ENCODE data around the gene NRTN. TPM values are rescaled to one million over a fixed set of nuclear protein-coding genes. Genes with fewer than 3 reads are reported as not detected.

NRTN gene
- total and polyA plus RNA-seq, 2 of the 4 experiments (the other 2 are of a cell fraction), result 0.17 to 0.18 TPM

DNA sequence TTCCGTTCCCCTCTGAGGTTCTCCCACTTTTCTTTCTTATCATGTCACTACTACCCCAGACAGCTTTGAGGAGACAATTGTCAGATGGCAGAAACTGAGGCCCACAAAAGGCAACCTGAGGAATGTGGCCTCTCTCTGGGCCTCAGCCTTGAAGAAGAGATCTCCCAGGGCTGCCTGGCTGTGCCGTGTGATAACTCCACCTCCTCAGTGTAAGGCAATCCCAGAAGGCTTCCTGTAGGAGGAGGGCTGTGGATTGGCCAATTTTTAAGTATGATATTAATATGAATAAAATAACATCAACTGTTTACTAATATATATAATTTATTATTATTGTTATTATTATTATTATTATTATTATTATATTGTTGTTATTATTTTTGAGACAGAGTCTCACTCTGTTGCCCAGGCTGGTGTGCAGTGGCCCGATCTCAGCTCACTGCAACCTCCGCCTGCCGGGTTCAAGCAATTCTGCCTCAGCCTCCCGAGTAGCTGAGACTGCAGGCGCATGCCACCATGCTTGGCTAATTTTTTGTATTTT, 9.4 kb upstream of the NRTN start:
- no peak overlapping the region for H2AK5ac ChIP-seq (ENCODE audit: low read depth, low read length)
- no peaks in the 10 kb centered on the region for H3K36me3 ChIP-seq (ENCODE audit: control insufficient read depth, insufficient read depth, low read length)
- H3K27me3 ChIP-seq (ENCODE audit: control insufficient read depth, insufficient read depth, low read length), result peaks cover 11% of the 10 kb centered on the region; the same call in 1 of the 2 replicates
- H3K9me3 ChIP-seq (ENCODE audit: control insufficient read depth, insufficient read depth, low read length), result no peaks in the 10 kb centered on the region
- no peak overlapping the region for H3K56ac ChIP-seq (ENCODE audit: extremely low read depth, insufficient read depth, low read length)
- no peaks in the 10 kb centered on the region; the same call in 1 of the 2 replicates for H3K4me1 ChIP-seq (ENCODE audit: control insufficient read depth, insufficient read depth, low read length)
- DNase-seq (no peak), ATAC-seq (ENCODE audit: low read depth) (no peak)
- WGBS, 2 experiments (ENCODE audit: extremely low coverage in 2 of 2, insufficient read length in 1 of 2), result 92% methylated on average over 4 of the region's 7 CpGs; no CpG with 5 or more reads in 1 of the 2 experiments
- H2AK9ac ChIP-seq (replicated peaks; ENCODE audit: low read depth, low read length, poor library complexity), result no peak overlapping the region
- no TSS peak for BruUV-seq (replicated peaks)
- H3K9ac ChIP-seq (ENCODE audit: low read depth, low read length), result no peak overlapping the region
- H2BK120ac ChIP-seq (ENCODE audit: low read depth, low read length), result no peak overlapping the region
- H4K20me1 ChIP-seq (ENCODE audit: insufficient read depth, low read length), result no peaks in the 10 kb centered on the region
- CTCF ChIA-PET, result interaction anchor here (2.6 kb wide), 1 partner anchor 8 kb away, joined by 8 read pairs; no protein-coding TSS in a partner anchor
- intact Hi-C loops (cut with micrococcal nuclease) (loop anchor here (10.0 kb wide), 1 partner anchor 659 kb away; the partner anchor contains the start of gene SLC25A23), dilution Hi-C loops (cut with HindIII; ENCODE audit: low sequenced_read_pairs, unreplicated experiment) (no loop called here), in situ Hi-C loops (cut with MboI; ENCODE audit: low sequenced_read_pairs) (no loop called here)
- H3K27ac ChIP-seq (ENCODE audit: insufficient read depth, low read length), result no peak overlapping the region
- no peak overlapping the region for H2AFZ ChIP-seq (replicated peaks; ENCODE audit: low read length, poor library complexity)
- TF ChIP-seq BHLHE40 (IDR thresholded peaks at IDR 0.05; ENCODE audit: low read depth, low read length) (no peak), FOS (IDR thresholded peaks at IDR 0.05; ENCODE audit: low read depth, low read length) (no peak), MAFK (IDR thresholded peaks at IDR 0.05; ENCODE audit: low read depth, low read length) (no peak), MAZ (IDR thresholded peaks at IDR 0.05; ENCODE audit: borderline replicate concordance, low read depth, low read length) (no peak), RCOR1 (IDR thresholded peaks at IDR 0.05; ENCODE audit: insufficient replicate concordance, low read length) (no peak), SMC3 (IDR thresholded peaks at IDR 0.05; ENCODE audit: low read depth, low read length) (no peak), RFX5 (IDR thresholded peaks at IDR 0.05; ENCODE audit: low read depth, low read length) (no peak), MXI1 (IDR thresholded peaks at IDR 0.05; ENCODE audit: borderline replicate concordance, low read depth, low read length) (no peak)
- no peak overlapping the region for H4K91ac ChIP-seq (ENCODE audit: insufficient read depth, low read depth, low read length)
- H2BK20ac ChIP-seq (ENCODE audit: low read depth, low read length), result no peak overlapping the region
- H3K18ac ChIP-seq (ENCODE audit: low read depth, low read length), result no peak overlapping the region
- no peaks in the 10 kb centered on the region; a peak in 1 of 4 replicates for H3K79me1 ChIP-seq (ENCODE audit: low read depth in 1 of 2, low read length in 2 of 2)
- no peak overlapping the region for H3K14ac ChIP-seq (replicated peaks; ENCODE audit: low read depth, low read length)
- H3K4ac ChIP-seq (ENCODE audit: low read depth, low read length), result no peak overlapping the region
- H3K23ac ChIP-seq (ENCODE audit: low read depth, low read length), result no peak overlapping the region
- no peak overlapping the region for H3K4me3 ChIP-seq (ENCODE audit: insufficient read depth, low read depth, low read length)
- no peak overlapping the region for H3K4me2 ChIP-seq (ENCODE audit: low read depth, low read length)
- H3K9me1 ChIP-seq (ENCODE audit: insufficient read depth, low read length), result no peaks in the 10 kb centered on the region
- no peak overlapping the region for H4K5ac ChIP-seq (ENCODE audit: low read depth, low read length)
- H2BK5ac ChIP-seq (ENCODE audit: low read depth, low read length, poor library complexity, severe bottlenecking), result no peak overlapping the region
- POLR2A ChIA-PET (ENCODE audit: unreplicated experiment), result no interaction called here
- no peak overlapping the region for H2BK15ac ChIP-seq (ENCODE audit: low read depth, low read length)
- no peak overlapping the region for H4K8ac ChIP-seq (ENCODE audit: low read depth in 2 of 2, low read length in 2 of 2)

All from IMR-90 (cell line).